Epithelial cell of esophagus (primary cell): ENCODE data around the gene RFWD3.
A peak's percentile ranks its signal among the peaks of the same experiment; 100 is the strongest.
"Not testable (repeated sequence)": the region's sequence is repeated elsewhere in the genome, so short reads cannot be mapped to it uniquely, and the experiment has no call there.

ENCODE experiments used
- DNase-seq: peaks from one replicate; pipeline ENCODE4 v3.0.0; 2010; ENCODE audit warnings: low read depth
- H3K4me3 ChIP-seq: 2 replicates; pipeline ENCODE4 v1.5.1; 2011; ENCODE audit warnings: mild to moderate bottlenecking, low read length, control low read depth
- CTCF ChIP-seq: IDR thresholded peaks from 2 replicates; pipeline ENCODE4 v1.5.1; 2011; ENCODE audit warnings: low read depth, mild to moderate bottlenecking, low read length, control low read depth, inconsistent platforms; ENCODE audit not compliant: insufficient read depth; ENCODE audit errors: missing control alignments

RFWD3 gene

GRCh38 chr16:74654536-74655050 lies 12.1 kb downstream of the RFWD3 start:
- no peak for TF ChIP-seq CTCF
- DNase-seq, result no peak
- H3K4me3 ChIP-seq, result no peak overlapping the region

GRCh38 chr16:74652883-74653282 lies 13.8 kb downstream of the RFWD3 start:
- H3K4me3 ChIP-seq, result not testable (repeated sequence)
- DNase-seq, result peak; percentile 30

GRCh38 chr16:74652249-74652648 lies 14.4 kb downstream of the RFWD3 start:
- no peak for TF ChIP-seq CTCF
- no peak overlapping the region for H3K4me3 ChIP-seq
- no peak for DNase-seq

GRCh38 chr16:74651841-74652240 lies 14.8 kb downstream of the RFWD3 start:
- H3K4me3 ChIP-seq, result no peak overlapping the region
- TF ChIP-seq CTCF, result no peak
- peak; percentile 75 for DNase-seq

- no peak for DNase-seq
- peak; percentile 15 for TF ChIP-seq CTCF
- no peak overlapping the region for H3K4me3 ChIP-seq
Measured at GRCh38 chr16:74650966-74651567, 15.6 kb downstream of the RFWD3 start.

GRCh38 chr16:74649839-74650504 lies 16.7 kb downstream of the RFWD3 start:
- no peak for TF ChIP-seq CTCF
- no peak for DNase-seq
- H3K4me3 ChIP-seq, result no peak overlapping the region

GRCh38 chr16:74641969-74642368 lies 24.7 kb downstream of the RFWD3 start:
- no peak for TF ChIP-seq CTCF
- no peak for DNase-seq
- H3K4me3 ChIP-seq, result no peak overlapping the region
